Loucy (cell line): ENCODE measurements around the gene PGBD5.

Experiments used
- H2AFZ ChIP-seq: fragments of 200-600 bp; sonication (generic); 2 replicates; pipeline ENCODE4 v1.6.0; 2016; ENCODE audit warnings: antibody characterized with exemption, mild to moderate bottlenecking, low read length, moderate library complexity
- H3F3A ChIP-seq: fragments of 200-600 bp; 2 replicates; pipeline ENCODE4 v1.6.0; 2016; ENCODE audit warnings: antibody characterized with exemption, low read depth, mild to moderate bottlenecking
- H3K27me3 ChIP-seq: fragments of 200-600 bp; sonication (generic); 2 replicates; pipeline ENCODE4 v1.6.1; 2014; ENCODE audit warnings: low read length, mild to moderate bottlenecking; ENCODE audit not compliant: insufficient read depth, poor library complexity, severe bottlenecking
- H3K36me3 ChIP-seq: fragments of 200-600 bp; sonication (generic); 2 replicates; pipeline ENCODE4 v1.6.1; 2016; ENCODE audit warnings: low read length; ENCODE audit not compliant: insufficient read depth
- H3K4me1 ChIP-seq: fragments of 200-600 bp; sonication (generic); 2 replicates; pipeline ENCODE4 v1.5.1; 2014; ENCODE audit warnings: low read length, mild to moderate bottlenecking; ENCODE audit not compliant: insufficient read depth, poor library complexity, severe bottlenecking
- H3K4me2 ChIP-seq: fragments of 200-600 bp; sonication (generic); 2 replicates; pipeline ENCODE4 v1.6.0; 2014; ENCODE audit warnings: antibody characterized with exemption, low read length, low read depth, mild to moderate bottlenecking; ENCODE audit not compliant: poor library complexity, severe bottlenecking
- H3K4me3 ChIP-seq: fragments of 200-600 bp; sonication (generic); 2 replicates; pipeline ENCODE4 v1.5.1; 2014; ENCODE audit warnings: low read length, mild to moderate bottlenecking, mixed read lengths; ENCODE audit not compliant: poor library complexity, severe bottlenecking
- H3K79me2 ChIP-seq: fragments of 200-600 bp; sonication (generic); 2 replicates; pipeline ENCODE4 v1.6.1; 2014; ENCODE audit warnings: low read length; ENCODE audit not compliant: insufficient read depth
- H3K9ac ChIP-seq: fragments of 200-600 bp; sonication (generic); 2 replicates; pipeline ENCODE4 v1.6.0; 2014; ENCODE audit warnings: mild to moderate bottlenecking, low read depth, low read length, moderate library complexity; ENCODE audit not compliant: poor library complexity, severe bottlenecking
- H3K9me2 ChIP-seq: fragments of 200-600 bp; sonication (generic); replicated peaks from 2 replicates; pipeline ENCODE4 v1.6.1; 2016; ENCODE audit warnings: low read depth, low read length, mixed read lengths
- H3K9me3 ChIP-seq: fragments of 200-600 bp; sonication (generic); 2 replicates; pipeline ENCODE4 v1.6.1; 2014; ENCODE audit warnings: mild to moderate bottlenecking, antibody characterized with exemption, low read length, low read depth; ENCODE audit not compliant: insufficient read depth
- H4K20me1 ChIP-seq: fragments of 200-600 bp; sonication (generic); 2 replicates; pipeline ENCODE4 v1.6.0; 2014; ENCODE audit warnings: antibody characterized with exemption, low read length, mild to moderate bottlenecking; ENCODE audit not compliant: insufficient read depth, poor library complexity, severe bottlenecking
- CTCF ChIP-seq: fragments of 200-600 bp; sonication (generic); conservative IDR thresholded peaks from 2 replicates; pipeline ENCODE4 v1.5.1; 2014; ENCODE audit warnings: mild to moderate bottlenecking, antibody characterized with exemption, low read length
- EZH2phosphoT487 ChIP-seq: fragments of 200-600 bp; IDR thresholded peaks from 2 replicates; pipeline ENCODE4 v1.6.1; 2018; ENCODE audit warnings: antibody characterized with exemption, mild to moderate bottlenecking, moderate library complexity, borderline replicate concordance

Gene PGBD5

DNA sequence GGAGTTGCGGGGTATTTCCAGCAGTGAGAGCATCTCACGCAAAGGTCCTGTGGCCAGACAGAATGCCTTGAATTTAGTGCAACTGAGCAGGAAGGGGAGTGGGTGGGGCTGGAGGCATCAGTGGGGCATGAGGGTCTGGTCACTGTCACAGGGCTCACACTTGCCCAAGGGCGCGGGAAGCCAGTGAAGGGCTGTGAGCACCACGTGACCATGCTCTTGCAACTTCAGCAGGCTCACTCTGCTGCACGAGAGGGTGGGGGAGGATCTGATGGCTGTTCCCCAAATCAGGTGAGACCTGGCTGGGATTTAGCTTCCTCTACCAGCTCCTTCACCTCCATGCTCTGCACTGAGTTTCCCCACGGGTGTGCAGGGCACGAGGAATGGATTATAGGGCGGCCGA is 64.2 kb downstream of the PGBD5 start:
- no peaks in the 10 kb centered on the region for H3F3A ChIP-seq
- no peaks in the 10 kb centered on the region for H4K20me1 ChIP-seq
- H3K4me3 ChIP-seq, result no peak overlapping the region
- no peak overlapping the region for H3K4me2 ChIP-seq
- H3K9me3 ChIP-seq, result no peaks in the 10 kb centered on the region
- H2AFZ ChIP-seq, result no peak overlapping the region
- no peaks in the 10 kb centered on the region for H3K4me1 ChIP-seq
- no peak overlapping the region for H3K9ac ChIP-seq
- H3K36me3 ChIP-seq, result no peaks in the 10 kb centered on the region
- TF ChIP-seq CTCF, result no peak
- TF ChIP-seq EZH2phosphoT487, result no peak
- H3K79me2 ChIP-seq, result no peaks in the 10 kb centered on the region
- H3K9me2 ChIP-seq, result no peaks in the 10 kb centered on the region
- H3K27me3 ChIP-seq, result no peaks in the 10 kb centered on the region

- Histone ChIP-seq H3K27me3 (no peaks in the 10 kb centered on the region), H3K4me2 (no peak overlapping the region), H3F3A (no peaks in the 10 kb centered on the region), H3K9me2 (no peaks in the 10 kb centered on the region), H3K4me1 (no peaks in the 10 kb centered on the region), H2AFZ (no peak overlapping the region), H3K79me2 (no peaks in the 10 kb centered on the region), H3K36me3 (no peaks in the 10 kb centered on the region), H3K9ac (no peak overlapping the region), H3K4me3 (no peak overlapping the region), H3K9me3 (no peaks in the 10 kb centered on the region), H4K20me1 (no peaks in the 10 kb centered on the region)
- TF ChIP-seq CTCF (no peak), EZH2phosphoT487 (no peak)
Measured at GRCh38 chr1:230359992-230360668, 66.0 kb downstream of the PGBD5 start.

DNA sequence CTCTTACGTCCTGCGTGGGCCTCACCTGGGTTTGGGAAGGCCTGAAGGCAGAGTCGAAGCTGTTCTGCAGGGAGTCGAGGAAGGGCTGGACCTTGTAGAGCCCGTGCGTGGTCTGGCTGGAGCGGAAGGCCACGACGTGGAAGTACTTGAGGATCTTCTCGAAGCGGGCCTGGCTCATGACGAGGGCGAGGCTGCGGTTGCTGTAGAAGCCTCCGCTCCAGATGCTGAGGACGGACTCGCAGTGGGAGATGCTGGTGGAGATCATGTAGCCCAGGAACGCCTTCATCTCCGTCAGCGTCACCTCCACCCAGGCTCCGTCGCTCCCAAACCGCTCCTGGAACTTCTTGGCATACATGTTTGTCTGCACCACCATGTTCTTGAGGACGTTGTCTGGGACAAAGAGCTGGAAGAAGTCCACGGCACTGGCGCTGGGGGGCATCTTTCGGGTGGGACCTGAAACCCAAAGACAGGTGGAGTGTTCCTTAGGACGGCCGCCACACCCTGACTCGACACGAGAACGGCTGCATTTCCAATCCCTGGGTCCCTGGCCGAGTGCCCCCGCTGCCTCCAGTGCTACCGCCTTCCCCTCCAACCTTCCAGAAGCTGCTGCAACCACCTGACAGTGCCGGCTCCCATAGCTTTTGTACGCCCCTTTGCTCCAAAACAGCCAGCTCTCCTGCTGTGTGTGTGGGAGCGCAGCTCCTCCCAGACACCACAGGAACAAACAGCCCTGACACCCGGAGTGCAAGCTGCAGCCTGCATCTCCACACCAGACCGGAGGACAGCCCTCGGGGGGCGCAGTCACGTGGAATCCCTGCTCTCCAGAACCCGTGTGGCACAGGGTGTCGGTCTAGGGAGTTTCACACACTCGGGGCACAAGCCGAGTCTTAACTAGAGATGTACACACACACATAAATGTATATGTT is 69.0 kb downstream of the PGBD5 start:
- no peaks in the 10 kb centered on the region for H4K20me1 ChIP-seq
- H3K9me3 ChIP-seq, result no peaks in the 10 kb centered on the region
- H3K9ac ChIP-seq, result no peak overlapping the region
- TF ChIP-seq CTCF, result no peak
- TF ChIP-seq EZH2phosphoT487, result no peak
- no peaks in the 10 kb centered on the region for H3K9me2 ChIP-seq
- H3K4me1 ChIP-seq, result no peaks in the 10 kb centered on the region
- no peak overlapping the region for H3K4me3 ChIP-seq
- no peaks in the 10 kb centered on the region for H3K27me3 ChIP-seq
- no peak overlapping the region for H2AFZ ChIP-seq
- H3K36me3 ChIP-seq, result no peaks in the 10 kb centered on the region
- no peak overlapping the region for H3K4me2 ChIP-seq
- no peaks in the 10 kb centered on the region for H3F3A ChIP-seq
- H3K79me2 ChIP-seq, result no peaks in the 10 kb centered on the region
